T-helper 1 cell (primary cell): Measurements from ENCODE around the gene GALNT9.
"Not testable (repeated sequence)": the region's sequence is repeated elsewhere in the genome, so short reads cannot be mapped to it uniquely, and the experiment has no call there.

ENCODE experiments used
- DNase-seq, 5 donors: peaks; one replicate each; pipeline ENCODE4 v3.0.0-alpha.2; 2012 to 2020

Gene GALNT9

GRCh38 chr12:132278401-132279183 lies 50.8 kb downstream of the GALNT9 start:
- DNase-seq: no peak

- no peak for DNase-seq
These were observed 51.4 kb downstream of the GALNT9 start for GRCh38 chr12:132277949-132278348.

DNA sequence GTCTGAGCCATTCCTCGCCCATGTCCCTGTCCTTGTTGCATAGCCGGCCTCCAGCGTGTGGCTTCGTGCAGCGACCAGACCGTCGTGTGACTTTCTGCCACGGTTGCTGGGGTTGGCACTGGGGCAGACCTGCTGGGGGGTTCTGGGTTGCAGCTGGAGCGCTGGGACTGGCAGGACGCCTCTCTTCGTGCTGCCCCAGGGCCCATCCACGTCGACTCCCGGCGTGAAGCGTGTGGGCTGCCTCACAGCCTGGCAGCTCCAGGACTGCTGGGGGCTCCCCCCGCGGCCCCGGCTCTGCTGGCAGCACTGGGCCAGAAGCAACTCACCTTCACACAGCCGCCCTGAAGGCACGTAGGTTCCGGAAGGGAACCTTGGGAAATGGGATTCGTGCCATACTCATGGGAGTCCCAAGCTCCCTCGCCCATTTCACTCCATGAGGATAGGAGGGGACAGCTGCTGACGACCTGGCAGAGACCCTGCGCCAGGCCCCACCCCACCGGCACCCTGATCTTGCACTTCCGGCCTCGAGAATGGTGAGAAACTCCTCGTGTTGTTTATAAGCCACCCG lies 51.9 kb downstream of the GALNT9 start:
- DNase-seq: no peak

DNA sequence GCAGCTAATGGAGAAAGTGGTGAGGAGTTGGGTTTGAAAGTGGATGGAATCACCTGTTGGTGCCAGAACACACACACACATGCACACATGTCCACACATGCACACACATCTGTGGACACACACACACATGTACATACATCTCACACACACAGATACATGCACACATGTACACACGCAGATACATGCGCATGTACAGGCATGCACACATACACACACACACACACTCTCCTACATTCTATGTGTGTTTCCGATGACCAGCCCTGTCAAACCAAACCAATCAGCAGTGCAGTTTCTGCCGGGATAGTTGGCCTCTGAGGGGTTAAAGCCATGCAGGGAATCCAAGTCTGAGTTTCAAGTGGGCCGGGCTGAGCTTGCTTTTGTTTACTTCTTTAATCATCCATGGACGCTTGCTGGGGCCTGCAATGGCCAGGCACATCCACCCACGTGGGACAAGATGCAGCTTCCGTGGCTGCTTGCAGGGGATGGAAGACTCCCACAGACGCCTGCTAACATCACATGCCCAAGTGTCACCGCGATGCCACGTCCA lies 52.5 kb downstream of the GALNT9 start:
- DNase-seq: no peak

- DNase-seq: no peak
These were observed 53.1 kb downstream of the GALNT9 start for GRCh38 chr12:132276066-132276826.

DNA sequence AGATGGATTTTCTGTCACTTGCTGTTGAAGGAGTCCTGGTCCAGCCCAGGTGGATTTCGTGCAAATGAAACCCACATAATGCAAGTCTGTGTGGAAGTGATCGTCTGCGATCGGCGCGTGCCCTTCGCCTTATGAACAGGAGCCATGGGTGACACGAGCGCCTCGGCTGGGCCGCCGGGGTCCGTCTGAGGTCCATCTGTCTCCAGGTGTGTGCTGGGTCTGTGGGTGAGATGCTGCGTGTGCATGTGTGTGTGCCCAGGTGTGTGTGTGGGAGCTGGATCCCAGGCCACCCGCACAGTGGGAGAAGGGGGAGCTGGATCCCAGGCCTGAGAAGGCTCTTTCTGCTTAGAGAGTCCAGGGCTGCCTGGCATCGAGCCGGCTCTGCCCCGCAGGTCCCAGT lies 53.8 kb downstream of the GALNT9 start:
- no peak for DNase-seq

DNA sequence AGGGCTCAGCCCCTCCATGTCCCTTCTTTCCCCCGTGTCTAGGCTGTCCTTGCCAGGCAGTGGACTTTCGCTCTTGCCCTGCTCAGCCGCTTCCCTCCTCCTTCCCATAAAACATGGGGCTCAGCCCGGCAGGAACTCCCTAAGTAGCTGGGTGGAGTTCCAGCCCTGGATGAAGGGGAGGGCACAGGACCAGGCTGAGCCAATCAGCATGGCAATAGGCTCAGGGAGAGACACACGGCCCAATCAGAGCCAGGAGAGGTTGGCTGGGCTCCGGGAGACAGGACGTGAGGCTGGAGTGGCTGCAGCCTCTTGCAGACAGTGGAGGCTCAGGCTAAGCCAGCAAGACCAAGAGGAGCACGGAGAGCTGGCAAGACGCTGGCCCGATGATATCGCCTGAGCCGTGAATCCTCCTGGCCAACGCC lies 54.3 kb downstream of the GALNT9 start:
- DNase-seq: no peak

DNA sequence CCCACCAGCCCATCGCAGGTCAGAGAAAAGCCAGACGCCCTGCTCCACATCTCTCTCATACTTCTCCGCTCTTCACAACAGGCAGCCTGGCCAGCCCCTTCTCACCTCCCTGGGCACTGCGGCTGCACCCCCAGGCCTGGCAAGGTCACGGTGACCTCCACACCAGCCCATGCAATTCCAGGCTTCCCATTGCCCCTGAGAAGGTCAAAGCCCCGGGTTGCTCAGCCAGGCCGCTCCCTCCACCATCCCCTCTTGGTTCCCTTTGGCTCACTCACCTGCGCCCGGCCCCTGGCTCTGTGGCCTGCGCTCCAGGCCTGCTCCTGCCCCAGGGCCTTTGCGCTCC lies 55.4 kb downstream of the GALNT9 start:
- no peak for DNase-seq

- no peak for DNase-seq
These were observed 56.7 kb downstream of the GALNT9 start for GRCh38 chr12:132272711-132273110.

DNA sequence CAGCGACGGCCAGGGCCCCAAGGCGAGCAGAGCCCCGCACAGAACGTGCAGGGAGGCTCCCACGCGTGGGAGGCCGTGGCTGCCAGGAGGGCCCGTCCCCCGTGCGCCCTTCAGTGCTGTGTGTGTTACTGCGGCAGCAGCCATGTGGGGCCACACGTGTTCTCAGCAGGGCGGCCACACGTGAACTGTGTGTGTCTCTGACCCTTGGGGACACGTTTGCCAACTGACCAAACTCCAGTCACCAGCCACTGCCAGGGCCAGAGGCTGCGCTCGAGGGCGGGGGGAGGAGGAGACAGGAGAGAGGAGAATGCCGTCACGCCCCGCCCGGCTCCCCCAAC lies 57.7 kb downstream of the GALNT9 start:
- DNase-seq: no peak

- DNase-seq: no peak
These were observed 58.2 kb downstream of the GALNT9 start for GRCh38 chr12:132270969-132271754.

GRCh38 chr12:132270516-132270915 lies 58.9 kb downstream of the GALNT9 start:
- DNase-seq: no peak

DNA sequence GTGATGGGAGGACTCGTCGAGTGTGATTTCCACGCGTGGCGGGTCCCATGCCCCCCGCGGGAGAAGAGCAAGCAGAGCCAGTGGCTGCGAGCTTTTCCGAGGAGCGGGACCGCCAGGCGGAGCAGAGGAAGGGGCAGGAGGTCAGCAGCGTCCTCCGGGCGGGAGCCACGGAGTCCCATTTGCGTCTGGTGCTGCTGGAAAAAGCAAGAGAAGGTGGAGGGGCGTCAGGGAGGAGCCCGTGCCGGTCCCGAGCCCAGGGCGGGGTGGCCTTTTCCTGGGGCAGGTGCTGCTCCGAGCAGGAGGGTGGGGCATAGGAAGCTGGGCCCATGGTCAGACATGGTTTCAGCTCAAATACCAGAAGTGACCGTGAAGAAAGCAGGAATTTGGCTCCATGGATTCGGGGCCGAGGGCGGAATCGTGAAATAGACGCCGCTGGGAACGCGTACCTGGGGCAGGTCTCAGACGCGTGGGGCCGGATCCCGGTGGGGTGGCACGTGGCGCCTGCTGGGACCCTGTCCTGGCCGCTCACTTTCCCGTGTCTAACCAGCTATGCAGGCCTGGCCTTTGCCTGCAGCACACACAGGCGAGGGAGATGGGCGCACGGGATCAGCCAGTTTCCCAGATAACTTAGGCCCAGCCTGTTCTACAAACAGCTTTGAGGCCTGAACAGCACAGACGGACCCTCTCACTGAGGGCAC lies 60.0 kb downstream of the GALNT9 start:
- no peak for DNase-seq

- DNase-seq: no peak
These were observed 60.7 kb downstream of the GALNT9 start for GRCh38 chr12:132268674-132269073.

GRCh38 chr12:132267873-132268272 lies 61.5 kb downstream of the GALNT9 start:
- DNase-seq: no peak

DNA sequence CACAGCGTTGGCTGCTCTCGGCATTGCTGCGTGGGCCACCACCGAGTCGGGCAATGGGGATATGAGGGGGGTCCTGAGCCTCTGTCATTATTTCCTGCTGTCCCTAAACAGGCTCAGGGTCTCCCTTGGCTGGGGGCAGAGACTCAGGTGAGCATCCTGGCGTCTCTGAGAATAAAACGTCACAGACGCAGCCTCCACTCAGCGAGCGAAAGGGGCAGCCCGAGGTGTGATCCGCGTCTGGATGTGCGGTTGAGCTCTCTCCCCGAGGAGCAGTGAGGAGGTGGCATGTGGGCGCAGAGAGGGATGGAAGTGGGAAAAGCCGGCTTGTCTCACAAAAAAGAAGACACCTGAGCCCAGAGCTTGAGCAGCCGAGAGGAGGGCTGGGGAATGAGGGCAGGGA lies 62.6 kb downstream of the GALNT9 start:
- no peak for DNase-seq

- DNase-seq: no peak
These were observed 63.0 kb downstream of the GALNT9 start for GRCh38 chr12:132266370-132266769.

DNA sequence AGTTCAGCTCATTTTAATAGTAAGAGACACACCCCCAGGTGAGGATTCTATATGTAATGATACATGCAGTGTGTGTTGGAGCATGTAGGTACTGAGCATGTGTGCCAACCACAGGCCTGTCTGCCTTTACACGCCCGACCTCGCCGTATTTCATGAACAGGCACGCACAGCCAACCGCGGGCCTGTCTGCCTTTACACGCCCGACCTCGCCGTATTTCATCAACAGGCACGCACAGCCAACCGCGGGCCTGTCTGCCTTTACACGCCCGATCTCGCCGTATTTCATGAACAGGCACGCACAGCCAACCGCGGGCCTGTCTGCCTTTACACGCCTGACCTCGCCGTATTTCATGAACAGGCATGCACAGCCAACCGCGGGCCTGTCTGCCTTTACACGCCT lies 63.6 kb downstream of the GALNT9 start:
- DNase-seq: not testable (repeated sequence)

GRCh38 chr12:132265056-132265800 lies 64.2 kb downstream of the GALNT9 start:
- DNase-seq: no peak

- no peak for DNase-seq
These were observed 65.0 kb downstream of the GALNT9 start for GRCh38 chr12:132264086-132265010.
